Nucleus accumbens (tissue), 56 donors: ENCODE data around the gene COL7A1.

Source experiments
- DNase-seq, 56 donors: peaks; one replicate each; lab custom pipeline; 2025; lab: John Stamatoyannopoulos, UW

Gene COL7A1

GRCh38 chr3:48595075-48595525 is at the start of gene COL7A1:
Gene COL7A1 (minus strand): TSS chr3:48595329. CDS start chr3:48595159, 170 bp downstream.
- peak in 1 of 56 donors; percentile 59 for DNase-seq

DNA sequence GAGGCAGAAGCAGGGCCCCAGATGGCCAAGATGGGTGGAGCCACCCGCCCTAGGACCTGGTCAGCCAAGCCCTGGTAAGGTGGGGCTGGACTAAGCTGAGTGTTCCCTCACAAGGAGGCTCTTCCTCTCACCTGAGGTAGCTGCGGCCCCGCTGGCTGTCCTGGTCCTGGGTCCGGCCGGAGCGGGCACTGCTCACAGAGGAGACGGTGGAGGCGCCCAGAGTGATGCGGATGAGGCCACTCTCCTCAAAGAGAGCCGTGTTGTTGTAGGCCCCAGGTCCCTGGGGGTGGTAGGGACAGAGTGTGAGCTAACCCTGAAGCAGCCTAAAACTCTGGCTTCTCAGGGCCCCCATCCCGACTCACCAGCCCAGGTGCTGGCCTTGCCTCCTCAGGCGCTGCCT is 47.5 kb upstream of the COL7A1 start:
- DNase-seq = no peak

DNA sequence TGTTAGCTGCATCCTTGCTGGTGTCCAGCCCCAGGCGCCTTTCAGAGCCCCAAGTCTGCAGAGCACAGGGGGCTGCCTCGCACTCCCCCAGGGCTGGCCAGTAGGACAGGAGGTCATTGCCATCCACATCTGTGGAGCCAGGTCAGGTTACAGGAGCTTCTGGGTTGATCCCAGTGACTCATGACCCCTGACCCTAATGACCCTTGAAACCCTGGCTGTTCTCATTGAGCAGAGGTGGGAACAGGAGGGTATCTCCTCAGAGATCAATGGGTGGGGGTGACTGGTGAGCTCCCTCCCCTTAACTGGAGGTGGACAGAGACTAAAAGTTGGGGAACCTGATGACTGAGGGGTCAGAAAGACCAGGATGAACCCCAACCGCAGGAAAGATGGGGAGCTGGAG is 46.3 kb upstream of the COL7A1 start:
- DNase-seq = no peak

DNA sequence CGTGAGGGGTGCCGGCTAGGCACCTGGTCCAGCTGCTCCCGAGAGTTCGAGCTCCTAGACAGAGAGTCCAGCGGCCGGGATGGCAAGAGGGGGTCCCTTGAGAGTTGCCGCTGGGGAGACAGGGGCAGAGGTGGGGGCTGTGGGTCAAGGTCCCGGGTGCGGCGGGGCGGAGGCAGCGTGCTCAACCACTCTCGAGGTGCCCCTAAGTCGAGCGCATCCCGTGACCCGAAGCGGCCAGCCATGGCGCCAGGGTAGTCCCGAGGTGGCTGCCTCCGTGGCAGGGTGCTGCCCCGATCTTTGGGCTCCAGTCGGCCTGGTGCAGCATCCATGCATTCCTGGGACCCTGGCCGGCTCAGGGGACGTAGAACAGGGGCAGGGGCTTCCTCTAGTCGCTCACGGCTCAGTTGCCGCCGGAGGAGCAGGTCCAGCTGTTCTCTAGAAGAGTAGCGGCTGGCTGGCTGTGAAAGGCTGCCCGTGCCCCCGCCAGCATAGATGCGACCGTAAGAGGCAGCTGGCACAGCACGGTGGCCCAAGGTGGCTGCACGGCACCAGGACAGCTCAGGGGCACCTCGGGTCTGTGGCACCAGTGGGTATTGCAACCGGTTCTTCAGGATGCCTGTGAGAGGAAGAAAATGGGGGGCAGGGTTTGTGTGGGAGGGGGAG is 44.9 kb upstream of the COL7A1 start:
- DNase-seq = no peak

DNA sequence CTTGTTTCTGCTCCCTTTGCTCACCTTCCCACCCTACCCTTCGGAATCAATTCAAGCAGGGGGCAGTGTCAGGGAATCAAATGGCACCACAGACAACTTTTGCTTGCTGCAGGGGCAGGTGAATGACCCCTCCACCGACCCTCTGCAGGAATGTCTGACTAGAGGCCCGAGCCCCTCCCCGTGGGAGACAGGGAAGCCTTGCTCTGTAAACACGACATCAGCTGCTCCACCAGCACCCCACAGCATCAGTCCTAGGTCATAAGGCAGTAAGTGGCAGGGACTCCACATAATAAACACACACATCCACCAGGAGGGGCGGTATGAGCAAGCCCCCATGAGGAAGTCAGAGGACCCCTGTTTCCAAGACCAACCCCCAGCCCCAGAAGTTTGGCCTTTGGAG is 42.2 kb upstream of the COL7A1 start:
- no peak for DNase-seq

DNA sequence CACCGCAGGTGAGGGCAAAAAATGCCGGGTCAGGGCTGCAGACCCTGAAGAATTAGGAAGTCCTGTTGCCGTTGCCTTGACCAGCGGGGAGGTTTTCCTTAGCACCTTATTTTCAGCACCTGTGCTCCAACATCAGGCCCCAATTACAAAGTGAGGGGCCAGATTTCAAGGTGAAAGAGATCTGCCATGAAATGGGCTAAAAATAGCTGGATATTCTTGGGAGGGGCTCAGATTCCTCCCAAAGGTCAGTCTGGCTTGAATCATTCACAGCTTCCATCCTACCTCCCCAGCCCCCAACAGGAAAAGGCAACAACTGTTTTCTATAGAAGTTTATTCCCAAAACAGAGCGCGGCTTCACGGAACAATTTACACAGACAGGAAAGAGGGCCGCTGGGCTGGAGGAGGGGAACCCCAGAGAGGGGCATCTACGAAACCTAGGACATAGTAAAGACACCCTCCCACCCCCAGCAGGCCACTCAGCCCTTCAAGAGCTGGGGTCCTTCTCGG is 41.1 kb upstream of the COL7A1 start:
- no peak for DNase-seq

DNA sequence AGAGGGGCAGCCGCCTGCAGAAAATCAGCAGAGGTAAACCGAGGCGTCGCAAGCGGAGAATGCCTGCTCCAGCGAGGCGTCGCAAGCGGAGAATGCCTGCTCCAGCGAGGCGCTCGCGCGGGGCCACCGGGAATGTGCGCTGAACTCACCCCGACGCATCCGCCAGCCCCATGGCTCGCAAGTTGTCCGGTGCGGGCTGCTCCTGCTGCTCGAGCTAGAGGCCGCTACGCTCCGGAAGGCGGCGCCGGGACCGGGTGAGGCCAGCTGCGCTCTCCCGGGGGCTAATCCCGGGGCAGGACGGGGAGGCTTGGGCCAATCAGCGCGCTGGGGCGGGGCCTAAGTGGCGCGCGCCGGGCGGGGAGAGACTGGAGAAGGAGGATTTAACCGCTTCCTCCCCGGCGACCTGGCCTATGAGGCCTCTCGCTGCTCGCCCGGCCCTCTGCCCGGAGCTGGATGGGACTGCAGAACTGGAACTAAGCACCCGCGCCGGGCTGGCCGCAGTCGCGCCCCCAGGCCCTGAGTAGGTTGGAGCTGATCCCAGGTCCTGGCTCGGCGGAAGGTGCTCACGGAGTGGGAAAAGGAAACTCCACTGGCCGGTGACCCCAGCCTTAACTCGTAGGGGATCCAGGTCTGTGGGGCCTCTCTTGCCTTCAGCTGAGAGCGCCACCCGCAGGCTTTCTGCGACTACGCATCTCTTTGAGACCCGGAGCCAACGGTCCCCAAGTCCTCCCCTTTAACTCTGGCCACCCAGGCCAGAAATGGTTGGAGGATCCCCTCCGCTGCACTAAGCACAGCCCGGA is 40.3 kb upstream of the COL7A1 start, which contains the start of gene SLC26A6:
Gene SLC26A6, minus strand, starts transcription at position 240 of the 800 bp plus-strand sequence. Its CDS starts 68 bp downstream, at position 172.
- DNase-seq = peak; percentile 55 to 99 (median 94)

GRCh38 chr3:48634661-48635221 is 39.6 kb upstream of the COL7A1 start:
- peak in 22 of 56 donors; percentile 6 to 61 (median 30) for DNase-seq

DNA sequence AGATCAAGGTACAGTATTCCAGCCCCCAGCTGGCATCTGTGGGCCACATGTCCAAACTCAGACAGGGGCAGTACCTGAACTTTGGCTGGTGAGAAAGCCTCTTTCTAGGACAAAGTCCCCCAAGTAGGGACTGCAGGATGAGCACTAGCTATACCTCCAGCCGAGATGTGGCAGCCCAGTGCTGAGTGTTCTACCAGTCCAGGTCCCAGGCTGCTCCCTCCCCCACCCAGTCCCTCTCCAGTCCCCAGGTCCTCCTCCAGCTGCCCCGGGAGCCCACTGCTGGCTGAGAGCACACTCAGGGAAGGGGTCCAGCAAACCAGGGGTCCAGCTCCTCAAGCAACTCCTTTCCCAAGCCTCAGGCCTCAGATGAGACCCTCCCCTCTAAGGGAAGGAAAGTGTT is 38.6 kb upstream of the COL7A1 start:
- no peak for DNase-seq

DNA sequence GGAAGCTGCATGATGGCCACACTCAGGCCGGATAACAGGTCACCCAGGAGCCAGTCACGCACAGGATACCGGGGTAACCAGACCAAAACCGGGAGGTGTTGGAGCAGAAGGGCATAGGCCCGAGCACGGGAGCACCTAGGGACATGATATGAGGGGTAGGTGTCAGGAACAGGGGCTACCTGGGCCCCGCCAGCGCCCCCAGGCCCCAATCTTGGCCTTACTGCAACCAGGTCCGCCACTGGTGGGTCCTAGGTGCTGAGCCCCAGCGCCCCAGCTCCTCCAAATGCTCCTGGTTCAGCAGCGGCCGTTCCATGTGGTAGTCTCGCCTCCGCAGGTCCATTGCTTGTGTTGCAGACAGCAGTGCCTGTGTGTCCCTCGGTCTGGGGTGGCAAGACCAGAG is 38.1 kb upstream of the COL7A1 start:
- no peak for DNase-seq

DNA sequence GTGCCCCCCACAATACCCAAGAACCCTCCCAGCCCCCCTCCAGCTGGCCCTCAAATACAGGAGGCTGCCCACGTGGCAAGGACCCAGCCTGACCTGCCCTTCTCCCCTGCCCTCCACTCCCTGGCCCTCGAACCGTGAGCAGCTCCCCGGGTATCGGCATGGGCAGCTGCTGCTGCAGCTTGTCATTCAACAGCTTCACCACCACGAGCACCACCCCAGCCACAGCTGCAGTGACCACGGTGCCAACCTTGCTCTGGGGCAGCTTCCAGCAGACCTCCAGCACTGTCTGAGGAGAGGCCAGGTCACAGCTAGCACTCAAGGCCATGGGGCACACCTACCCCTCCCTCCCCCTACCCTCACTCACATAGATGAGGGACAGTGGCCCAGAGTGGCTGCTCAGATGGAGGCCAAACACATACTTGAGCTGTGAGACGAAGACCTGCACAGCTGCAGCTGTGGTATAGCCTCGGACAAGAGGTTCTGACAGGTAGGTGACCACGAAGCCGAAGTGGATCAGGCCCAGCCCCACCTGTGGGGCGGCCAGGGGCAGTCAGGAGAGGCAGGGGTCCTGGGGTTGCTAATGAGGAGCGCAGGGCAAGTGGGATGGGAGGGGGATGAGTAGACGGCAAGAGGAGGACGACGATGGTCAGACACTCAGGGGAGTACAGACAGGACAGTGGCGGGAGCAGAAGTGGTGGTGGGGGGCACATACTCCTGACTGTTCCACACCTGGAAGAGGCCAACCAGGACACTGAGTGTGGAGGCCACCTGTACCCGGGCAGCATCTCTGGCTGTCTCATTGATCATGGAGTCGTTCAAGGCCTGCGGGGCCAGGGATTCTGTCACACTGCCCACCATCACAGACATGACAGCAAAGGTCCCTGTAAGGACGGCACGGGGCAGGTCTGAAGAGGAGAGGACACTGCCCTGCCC is 36.7 kb upstream of the COL7A1 start:
- DNase-seq = no peak

DNA sequence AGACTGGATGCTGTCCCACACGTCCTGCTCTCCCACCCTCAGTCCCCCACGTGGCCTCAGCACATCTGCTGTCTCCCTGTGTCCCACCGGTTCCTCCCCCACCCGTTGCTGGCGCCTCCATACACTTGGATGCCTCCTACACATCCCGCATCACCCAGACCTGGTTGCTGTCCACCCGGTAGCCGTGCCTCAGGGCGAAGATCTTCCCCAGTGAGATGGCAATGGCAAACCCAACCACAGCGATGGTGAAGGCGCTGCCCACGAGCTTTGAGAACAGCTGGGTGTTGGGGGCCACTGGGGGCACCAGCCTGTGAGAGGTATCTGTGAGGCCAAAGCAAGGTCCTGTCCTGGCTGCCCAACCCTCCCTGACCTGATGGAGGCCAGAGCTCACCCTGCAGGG is 35.7 kb upstream of the COL7A1 start:
- no peak for DNase-seq

DNA sequence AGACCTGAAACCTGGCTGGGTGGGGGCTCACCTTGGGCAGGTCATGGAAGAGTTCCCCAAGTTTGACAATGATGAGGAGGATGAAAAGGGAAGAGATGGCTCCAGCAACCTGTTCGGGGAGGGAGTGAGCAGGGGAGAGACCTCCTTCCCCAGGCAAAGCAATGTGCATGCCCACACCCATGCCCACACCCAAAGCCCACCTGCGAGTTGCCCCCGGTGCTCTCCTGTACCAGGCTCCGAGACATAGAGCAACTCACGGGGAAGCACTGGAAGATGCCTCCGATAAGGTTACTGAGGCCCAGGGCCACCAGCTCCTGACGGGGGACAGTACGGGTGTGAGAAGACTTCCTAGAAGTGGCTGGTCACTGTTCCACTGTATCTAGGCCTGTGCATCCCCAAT is 35.3 kb upstream of the COL7A1 start:
- no peak for DNase-seq

GRCh38 chr3:48629894-48630293 is 34.8 kb upstream of the COL7A1 start:
- DNase-seq = no peak

- DNase-seq = no peak
These were observed 33.3 kb upstream of the COL7A1 start for GRCh38 chr3:48628277-48629017.

GRCh38 chr3:48625600-48625999 is 30.5 kb upstream of the COL7A1 start:
- DNase-seq = no peak

DNA sequence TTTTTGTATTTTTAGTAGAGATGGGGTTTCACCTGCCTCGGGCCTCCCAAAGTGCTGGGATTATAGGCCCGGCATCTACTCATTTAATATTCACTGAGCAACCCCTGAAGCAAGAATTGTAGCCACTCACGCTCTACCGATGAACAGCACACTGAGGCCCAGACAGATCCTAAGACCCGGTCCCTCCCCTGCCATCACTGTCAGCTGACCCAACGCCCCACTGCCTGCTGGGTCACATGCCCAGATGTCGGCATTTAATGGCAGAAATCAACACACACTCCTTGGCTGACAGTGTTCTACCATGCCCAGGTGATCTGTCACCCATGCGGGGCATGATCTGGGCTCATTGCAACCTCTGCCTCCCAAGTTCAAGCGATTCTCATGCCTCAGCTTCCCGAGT is 29.6 kb upstream of the COL7A1 start:
- DNase-seq = no peak

GRCh38 chr3:48623851-48624547 is 28.9 kb upstream of the COL7A1 start:
- DNase-seq = no peak

DNA sequence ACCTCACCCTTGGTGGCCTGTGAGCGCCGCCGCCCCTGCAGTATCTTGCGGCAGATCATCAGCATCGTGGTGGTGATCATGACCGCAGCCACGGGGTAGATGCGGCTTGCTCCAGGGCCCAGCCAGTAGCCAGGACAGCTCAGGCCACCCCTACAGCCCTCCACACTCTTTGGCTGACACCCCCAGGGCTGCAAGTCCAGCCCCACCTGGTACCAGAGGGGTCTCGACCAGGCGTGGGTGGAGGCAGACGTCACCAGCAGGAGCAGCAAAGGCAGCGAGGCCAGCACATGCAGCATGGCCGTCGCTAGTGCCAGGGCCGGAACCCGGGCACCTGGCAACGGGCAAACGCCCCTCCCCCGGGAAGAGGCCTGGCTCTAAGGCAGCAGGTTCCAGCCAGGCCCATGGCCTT is 26.3 kb upstream of the COL7A1 start, which contains the start of gene TMEM89:
Gene TMEM89, minus strand, starts transcription at position 309 of the 409 bp plus-strand sequence. Its CDS starts 13 bp downstream, at position 296.
- no peak for DNase-seq
